DOHH2 (cell line): Measurements from ENCODE around the gene RXRA.

Experiments
- CTCF ChIP-seq: fragments of 200-600 bp; sonication (generic); IDR thresholded peaks from one replicate; pipeline ENCODE4 v1.5.1; 2014; ENCODE audit warnings: antibody characterized with exemption, mild to moderate bottlenecking, low read depth, low read length; ENCODE audit not compliant: poor library complexity, severe bottlenecking
- EZH2phosphoT487 ChIP-seq: fragments of 200-600 bp; sonication (generic); IDR thresholded peaks from 2 replicates; pipeline ENCODE4 v1.6.1; 2017; ENCODE audit warnings: borderline replicate concordance, mild to moderate bottlenecking, antibody characterized with exemption, low read length, moderate library complexity, mixed read lengths

DNA sequence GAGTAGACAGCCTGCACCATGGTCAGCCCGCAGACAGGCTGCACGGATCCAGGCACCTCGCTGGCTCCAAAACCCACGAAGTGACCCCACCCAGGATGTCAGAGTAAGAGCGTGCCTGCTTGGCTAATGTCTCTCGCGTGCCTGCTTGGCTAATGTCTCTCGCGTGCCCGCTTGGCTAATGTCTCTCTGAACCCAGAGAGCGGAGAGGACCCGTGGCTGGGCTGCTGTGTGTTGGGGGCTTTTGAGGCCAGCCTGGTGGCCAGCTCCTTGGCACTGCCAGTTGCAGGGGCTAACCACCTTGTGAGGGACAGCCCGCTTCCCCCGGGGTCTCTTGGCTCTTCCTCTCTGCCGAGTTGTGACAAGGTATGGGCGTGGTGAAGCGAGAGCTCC is 8.9 kb upstream of the RXRA start:
- TF ChIP-seq CTCF (no peak), EZH2phosphoT487 (no peak)
